ENCODE results near the gene CRYGN.

DNA sequence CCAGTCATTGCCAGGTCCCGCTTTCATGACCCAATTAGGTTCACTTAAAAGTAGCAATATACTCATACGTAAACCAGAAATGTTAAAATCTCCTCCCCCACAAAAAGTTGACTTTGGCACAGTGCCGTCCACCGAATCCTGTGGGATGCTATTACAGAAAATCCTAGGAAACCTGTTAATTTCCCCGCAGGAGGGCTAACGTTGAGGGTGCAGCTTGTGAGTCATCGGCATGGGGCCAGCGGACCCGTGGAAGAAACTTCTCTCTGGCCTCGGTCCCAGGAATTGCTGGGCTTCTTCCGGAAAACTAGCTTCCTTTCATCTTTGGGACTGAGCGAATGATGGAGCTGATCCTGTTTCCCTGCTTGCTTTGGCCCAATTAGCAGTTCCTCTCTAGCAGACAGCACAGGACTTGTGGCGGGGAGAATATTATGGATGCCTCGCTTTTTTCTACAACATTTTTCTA, 13.5 kb downstream of the CRYGN start:
- no peak for TF ChIP-seq CTCF (IDR thresholded peaks at IDR 0.05)
- TF ChIP-seq POLR2A (IDR thresholded peaks at IDR 0.05): no peak

Data from stomach (tissue), 4 donors.